GM18499 (cell line): Measurements from ENCODE around the gene EIF2AK3.
"Not testable (repeated sequence)": the region's sequence is repeated elsewhere in the genome, so short reads cannot be mapped to it uniquely, and the experiment has no call there.

Source experiments
- ATAC-seq: cut with Tn5 transposase; IDR thresholded peaks from one replicate; pipeline ENCODE4 v1.9.1; 2021; ENCODE audit warnings: moderate number of reproducible peaks; ENCODE audit not compliant: insufficient read depth, unreplicated experiment

EIF2AK3 gene

GRCh38 chr2:88638123-88638650 lies 10.9 kb upstream of the EIF2AK3 start:
- no peak for ATAC-seq

- ATAC-seq = no peak
These were observed 10.2 kb upstream of the EIF2AK3 start for GRCh38 chr2:88637464-88637863.

GRCh38 chr2:88636026-88636425 lies 8.8 kb upstream of the EIF2AK3 start:
- ATAC-seq = no peak

GRCh38 chr2:88632569-88632968 lies 5.3 kb upstream of the EIF2AK3 start:
- ATAC-seq = no peak

- ATAC-seq = no peak
These were observed 1.3 kb upstream of the EIF2AK3 start for GRCh38 chr2:88628571-88628939.

GRCh38 chr2:88627856-88628570 lies 749 bp upstream of the EIF2AK3 start:
- ATAC-seq = peak; percentile 24

- no peak for ATAC-seq
These were observed 851 bp downstream of the EIF2AK3 start for GRCh38 chr2:88626171-88627054.

GRCh38 chr2:88624477-88624876 lies 2.8 kb downstream of the EIF2AK3 start:
- ATAC-seq = no peak

GRCh38 chr2:88623831-88624465 lies 3.3 kb downstream of the EIF2AK3 start:
- not testable (repeated sequence) for ATAC-seq

GRCh38 chr2:88622307-88622706 lies 5.0 kb downstream of the EIF2AK3 start:
- no peak for ATAC-seq

- no peak for ATAC-seq
These were observed 5.8 kb downstream of the EIF2AK3 start for GRCh38 chr2:88621432-88621831.

GRCh38 chr2:88620015-88620414 lies 7.2 kb downstream of the EIF2AK3 start:
- no peak for ATAC-seq

GRCh38 chr2:88615822-88616221 lies 11.4 kb downstream of the EIF2AK3 start:
- ATAC-seq = peak; percentile 50

GRCh38 chr2:88614497-88615157 lies 12.6 kb downstream of the EIF2AK3 start:
- ATAC-seq = peak; percentile 61

GRCh38 chr2:88613921-88614320 lies 13.3 kb downstream of the EIF2AK3 start:
- no peak for ATAC-seq

- ATAC-seq = no peak
These were observed 19.1 kb downstream of the EIF2AK3 start for GRCh38 chr2:88608184-88608583.

GRCh38 chr2:88607416-88607815 lies 19.8 kb downstream of the EIF2AK3 start:
- ATAC-seq = no peak

- peak; percentile 55 for ATAC-seq
These were observed 20.8 kb downstream of the EIF2AK3 start for GRCh38 chr2:88606371-88607030.

- no peak for ATAC-seq
These were observed 24.1 kb downstream of the EIF2AK3 start for GRCh38 chr2:88603146-88603545.

GRCh38 chr2:88602022-88602421 lies 25.2 kb downstream of the EIF2AK3 start:
- no peak for ATAC-seq
